WTC11 (cell line): ENCODE data around the gene SLIT2.

ENCODE experiments used
- CTCF ChIP-seq: fragments of 200-600 bp; IDR thresholded peaks from 2 replicates; pipeline ENCODE4 v1.8.0; 2022; ENCODE audit warnings: antibody characterized with exemption
- USF2 ChIP-seq: sonication (generic); formaldehyde crosslinking; IDR thresholded peaks from 2 replicates; pipeline ENCODE4 v1.8.1; 2023; ENCODE audit warnings: mild to moderate bottlenecking, missing genetic modification reagents, moderate library complexity

DNA sequence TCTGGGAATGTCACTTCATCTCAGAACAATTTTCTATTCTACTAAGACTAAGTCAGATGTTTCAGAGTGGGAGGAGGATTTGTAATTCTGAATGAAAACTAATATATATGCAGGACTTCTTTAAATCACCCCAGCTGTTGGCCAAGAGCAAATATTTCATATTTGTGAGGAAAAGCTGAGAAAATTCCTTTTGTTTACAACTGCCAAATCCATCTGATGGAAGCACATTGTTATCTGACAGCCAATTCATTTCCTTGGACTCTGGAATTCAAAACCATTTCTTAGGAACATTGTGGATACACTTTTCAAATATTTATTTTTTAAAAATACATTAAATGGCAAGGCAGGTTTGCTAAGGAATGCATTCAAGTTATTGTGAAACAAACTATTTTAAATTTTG lies 8.0 kb downstream of the SLIT2 start:
- TF ChIP-seq USF2 (no peak), CTCF (no peak)
